Caco-2 (cell line): Measurements from ENCODE around the gene CLMN. TPM values are rescaled to one million over a fixed set of nuclear protein-coding genes. Genes with fewer than 3 reads are reported as not detected.

ENCODE experiments used
- BruUV-seq: library from RNA; stranded (reverse); fragments of 400-500 nt; replicated peaks from 2 replicates; lab custom pipeline; 2021; lab: Mats Ljungman, UMichigan
- CTCF ChIA-PET: fragments of 300-600 bp; sonication (Branson Sonifier 250); formaldehyde crosslinking; loops from one replicate; lab custom pipeline; 2022; ENCODE audit warnings: antibody characterized with exemption; lab: Charles Lee
- POLR2A ChIA-PET: fragments of 300-600 bp; sonication (Branson Sonifier 250); formaldehyde crosslinking; loops from one replicate; lab custom pipeline; 2022; ENCODE audit warnings: antibody characterized with exemption; lab: Charles Lee
- DNase-seq, 2 experiments: peaks; one replicate each; pipeline versions ENCODE4 v3.0.0 to v3.0.0-alpha.2; 2020 to 2022
- H3K27me3 ChIP-seq: replicated peaks from 2 replicates; pipeline ENCODE4 v1.6.0; 2011; ENCODE audit warnings: low read length; ENCODE audit not compliant: control insufficient read depth, insufficient read depth
- H3K36me3 ChIP-seq: 2 replicates; pipeline ENCODE4 v1.5.1; 2011; ENCODE audit warnings: low read length; ENCODE audit not compliant: control insufficient read depth, insufficient read depth
- H3K4me1 ChIP-seq: fragments of 250-450 bp; sonication (Bioruptor Pico); 2 replicates; pipeline ENCODE4 v1.5.1; 2020; ENCODE audit warnings: mild to moderate bottlenecking
- H3K4me3 ChIP-seq: 2 replicates; pipeline ENCODE4 v1.5.1; 2011; ENCODE audit warnings: low read depth, mild to moderate bottlenecking, control low read depth, low read length
- H3K9me3 ChIP-seq: fragments of 250-450 bp; sonication (Bioruptor Pico); 2 replicates; pipeline ENCODE4 v1.5.1; 2020; ENCODE audit warnings: mild to moderate bottlenecking, moderate library complexity
- H3K27ac Mint-ChIP-seq: one replicate; pipeline ENCODE4 v1.8.0; 2022; ENCODE audit warnings: mixed read lengths; ENCODE audit not compliant: unreplicated experiment
- H3K27me3 Mint-ChIP-seq: one replicate; pipeline ENCODE4 v1.8.0; 2022; ENCODE audit warnings: mixed read lengths; ENCODE audit not compliant: insufficient read depth, unreplicated experiment
- H3K36me3 Mint-ChIP-seq: one replicate; pipeline ENCODE4 v1.8.0; 2022; ENCODE audit warnings: mild to moderate bottlenecking, mixed read lengths; ENCODE audit not compliant: insufficient read depth, unreplicated experiment
- H3K4me1 Mint-ChIP-seq: one replicate; pipeline ENCODE4 v1.8.0; 2022; ENCODE audit warnings: low read depth, mixed read lengths; ENCODE audit not compliant: unreplicated experiment
- H3K4me3 Mint-ChIP-seq: one replicate; pipeline ENCODE4 v1.8.0; 2022; ENCODE audit warnings: mild to moderate bottlenecking, moderate library complexity, mixed read lengths; ENCODE audit not compliant: unreplicated experiment
- H3K9me3 Mint-ChIP-seq: one replicate; pipeline ENCODE4 v1.8.0; 2022; ENCODE audit warnings: mixed read lengths; ENCODE audit not compliant: unreplicated experiment
- intact Hi-C: fragments of 100-400 bp; cut with micrococcal nuclease; formaldehyde crosslinking; loops from one replicate; pipeline ENCODE4 v1.10.0; 2022; ENCODE audit not compliant: unreplicated experiment
- microRNA-seq: library from miRNA; unstranded; fragments of <30 nt; microRNA quantifications from one replicate; pipeline ENCODE4 v1.2.0, GENCODE V29; 2022
- total RNA-seq: library from RNA; stranded (reverse); gene quantifications from 2 replicates; pipeline ENCODE4 v1.2.3, GENCODE V29; 2022
- TF ChIP-seq, protein P1 (sequence below), 2 experiments: fragments of 200-600 bp in 1 of 2; IDR thresholded peaks; 1 replicate in 1 of 2; 2 replicates in 1 of 2; pipeline versions ENCODE4 v1.5.1 to v1.8.0; 2011 to 2022; ENCODE audit warnings: antibody characterized with exemption in 1 of 2, control low read depth in 1 of 2, inconsistent platforms in 1 of 2, low read depth in 1 of 2, low read length in 1 of 2, mild to moderate bottlenecking in 1 of 2, moderate library complexity in 1 of 2; ENCODE audit not compliant: insufficient read depth in 1 of 2, severe bottlenecking in 1 of 2, unreplicated experiment in 1 of 2

CLMN gene
- total RNA-seq, 1 experiment from 2014 or later = 6.7 TPM

DNA sequence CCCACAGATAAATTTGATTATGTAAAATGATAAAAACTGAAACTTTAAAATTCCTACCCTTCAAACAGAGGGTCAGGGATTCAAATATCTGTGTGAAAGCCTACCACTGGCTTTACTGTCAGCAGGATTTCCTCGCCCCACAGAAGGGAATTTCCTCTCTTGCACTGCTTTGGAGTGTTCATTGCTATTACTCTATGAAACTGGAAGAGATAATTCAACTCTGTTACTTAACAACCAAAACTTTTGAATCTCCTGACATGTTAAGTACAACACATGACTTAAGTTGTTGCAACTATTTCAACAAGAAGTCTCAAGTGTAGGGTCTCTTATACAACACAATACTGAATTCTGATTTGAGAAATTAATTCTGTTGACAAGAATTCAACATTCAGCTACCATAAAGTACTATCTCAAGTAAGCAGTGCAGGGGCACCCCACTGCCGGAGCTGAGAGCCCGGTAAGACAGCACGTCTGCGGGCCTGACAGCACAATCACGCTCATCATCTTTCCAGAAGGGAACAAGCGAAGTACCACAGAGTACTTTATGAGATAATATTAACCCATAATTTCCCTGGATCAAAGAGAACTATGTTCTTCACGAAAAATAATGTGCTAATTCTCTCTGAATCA lies 185.3 kb downstream of the CLMN start:
- DNase-seq = no peak
- no peaks in the 10 kb centered on the region for H3K27me3 ChIP-seq
- Mint-ChIP-seq H3K9me3 (no peaks in the 10 kb centered on the region), H3K4me1 (no peaks in the 10 kb centered on the region), H3K36me3 (peaks cover 16% of the 10 kb centered on the region), H3K4me3 (no peak overlapping the region), H3K27ac (no peak overlapping the region), H3K27me3 (no peaks in the 10 kb centered on the region)
- BruUV-seq = no TSS peak
- CTCF ChIA-PET = no interaction called here
- intact Hi-C loops = no loop called here
- POLR2A ChIA-PET = no interaction called here
- no peaks in the 10 kb centered on the region for H3K9me3 ChIP-seq
- H3K4me3 ChIP-seq = no peak overlapping the region
- TF ChIP-seq, protein P1, sequence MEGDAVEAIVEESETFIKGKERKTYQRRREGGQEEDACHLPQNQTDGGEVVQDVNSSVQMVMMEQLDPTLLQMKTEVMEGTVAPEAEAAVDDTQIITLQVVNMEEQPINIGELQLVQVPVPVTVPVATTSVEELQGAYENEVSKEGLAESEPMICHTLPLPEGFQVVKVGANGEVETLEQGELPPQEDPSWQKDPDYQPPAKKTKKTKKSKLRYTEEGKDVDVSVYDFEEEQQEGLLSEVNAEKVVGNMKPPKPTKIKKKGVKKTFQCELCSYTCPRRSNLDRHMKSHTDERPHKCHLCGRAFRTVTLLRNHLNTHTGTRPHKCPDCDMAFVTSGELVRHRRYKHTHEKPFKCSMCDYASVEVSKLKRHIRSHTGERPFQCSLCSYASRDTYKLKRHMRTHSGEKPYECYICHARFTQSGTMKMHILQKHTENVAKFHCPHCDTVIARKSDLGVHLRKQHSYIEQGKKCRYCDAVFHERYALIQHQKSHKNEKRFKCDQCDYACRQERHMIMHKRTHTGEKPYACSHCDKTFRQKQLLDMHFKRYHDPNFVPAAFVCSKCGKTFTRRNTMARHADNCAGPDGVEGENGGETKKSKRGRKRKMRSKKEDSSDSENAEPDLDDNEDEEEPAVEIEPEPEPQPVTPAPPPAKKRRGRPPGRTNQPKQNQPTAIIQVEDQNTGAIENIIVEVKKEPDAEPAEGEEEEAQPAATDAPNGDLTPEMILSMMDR (IDR thresholded peaks at IDR 0.05; ENCODE audit: insufficient read depth in 1 of 2, low read depth in 1 of 2, low read length in 1 of 2, severe bottlenecking in 1 of 2, unreplicated experiment in 1 of 2) = no peak
- H3K4me1 ChIP-seq = no peaks in the 10 kb centered on the region
- H3K36me3 ChIP-seq = no peaks in the 10 kb centered on the region

DNA sequence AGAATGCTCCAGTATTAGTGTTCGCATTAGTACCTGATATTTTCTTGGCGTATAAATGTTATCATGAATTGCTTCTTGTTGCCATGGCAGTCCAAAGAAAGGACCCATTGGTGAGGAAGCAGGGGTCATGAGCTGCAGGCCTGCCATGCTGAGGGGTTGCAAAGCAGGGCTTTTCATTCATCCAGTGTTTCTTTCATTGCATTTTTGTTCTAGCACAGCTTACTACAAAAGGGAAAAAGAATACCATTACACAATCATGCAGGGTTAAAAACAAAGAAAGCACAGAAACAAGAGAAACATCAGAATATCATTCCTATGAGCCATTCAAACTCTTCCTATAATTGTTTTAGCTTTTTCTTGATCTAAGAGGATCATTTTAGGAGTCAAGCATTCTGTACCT lies 186.4 kb downstream of the CLMN start:
- Mint-ChIP-seq H3K27me3 (no peaks in the 10 kb centered on the region), H3K4me3 (no peak overlapping the region), H3K4me1 (peaks cover 4% of the 10 kb centered on the region), H3K27ac (no peak overlapping the region), H3K9me3 (no peaks in the 10 kb centered on the region), H3K36me3 (peaks cover 19% of the 10 kb centered on the region)
- ChIA-PET CTCF (no interaction called here), POLR2A (no interaction called here)
- no peak for DNase-seq
- Histone ChIP-seq H3K4me1 (no peaks in the 10 kb centered on the region), H3K27me3 (no peaks in the 10 kb centered on the region), H3K9me3 (no peaks in the 10 kb centered on the region), H3K36me3 (no peaks in the 10 kb centered on the region; the same call in 1 of the 2 replicates), H3K4me3 (no peak overlapping the region)
- intact Hi-C loops = no loop called here
- TF ChIP-seq, protein P1 (IDR thresholded peaks at IDR 0.05; ENCODE audit: insufficient read depth in 1 of 2, low read depth in 1 of 2, low read length in 1 of 2, severe bottlenecking in 1 of 2, unreplicated experiment in 1 of 2) = no peak
- no TSS peak for BruUV-seq

DNA sequence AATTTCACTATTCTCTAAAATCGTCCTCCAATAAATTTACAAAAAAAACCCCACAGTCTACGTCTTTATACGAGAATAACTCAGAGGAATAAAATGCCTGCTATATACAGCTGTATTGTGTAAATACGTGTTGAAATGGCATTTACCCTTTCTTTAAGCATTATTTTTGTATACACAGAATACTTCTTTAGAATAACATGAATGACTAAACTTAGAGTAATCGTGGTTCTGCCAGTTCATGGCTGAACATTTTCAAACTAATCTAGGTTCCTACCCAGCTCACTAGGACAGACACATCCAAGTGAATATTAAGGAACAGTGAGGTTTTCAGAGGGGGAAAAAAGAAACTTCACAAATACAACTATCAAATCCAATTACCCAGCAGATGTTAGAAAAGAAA lies 186.9 kb downstream of the CLMN start:
- peaks cover 7% of the 10 kb centered on the region for H3K4me1 Mint-ChIP-seq
- intact Hi-C loops = no loop called here
- no peak overlapping the region for H3K4me3 ChIP-seq
- H3K4me1 ChIP-seq = no peaks in the 10 kb centered on the region
- H3K36me3 Mint-ChIP-seq = peaks cover 21% of the 10 kb centered on the region
- H3K27me3 Mint-ChIP-seq = no peaks in the 10 kb centered on the region
- H3K27me3 ChIP-seq = no peaks in the 10 kb centered on the region
- BruUV-seq = no TSS peak
- TF ChIP-seq, protein P1 (IDR thresholded peaks at IDR 0.05; ENCODE audit: insufficient read depth in 1 of 2, low read depth in 1 of 2, low read length in 1 of 2, severe bottlenecking in 1 of 2, unreplicated experiment in 1 of 2) = no peak
- H3K9me3 Mint-ChIP-seq = no peaks in the 10 kb centered on the region
- H3K4me3 Mint-ChIP-seq = no peak overlapping the region
- no peak for DNase-seq
- ChIA-PET CTCF (no interaction called here), POLR2A (no interaction called here)
- no peaks in the 10 kb centered on the region; the same call in 1 of the 2 replicates for H3K36me3 ChIP-seq
- no peak overlapping the region for H3K27ac Mint-ChIP-seq
- H3K9me3 ChIP-seq = no peaks in the 10 kb centered on the region

Small RNAs within 50 kb of the gene (microRNA-seq; reads per million reads assigned to microRNA genes)
- 3.2 reads per million, percentile 19 among the genes with 10 or more reads in this experiment for gene MIR3173

Other genes with a start within 250 kb of the CLMN start
- 56.0 and 57.3 TPM in 2 replicates for gene DICER1, start 162.4 kb downstream of the CLMN start, total RNA-seq
- gene SYNE3, start 196.7 kb upstream of the CLMN start, total RNA-seq = 19.4 and 21.2 TPM in 2 replicates
- gene GLRX5, start 215.1 kb upstream of the CLMN start, total RNA-seq = 66.2 and 67.8 TPM in 2 replicates